ENCODE measurements around the gene IGDCC3. TPM values are rescaled to one million over a fixed set of nuclear protein-coding genes. Genes with fewer than 3 reads are reported as not detected.

IGDCC3 gene
- total and polyA plus RNA-seq, 4 experiments from 2014 or later, result not detected

- H3K4me1 Mint-ChIP-seq, result no peaks in the 10 kb centered on the region
- Histone ChIP-seq H3K4me3 (ENCODE audit: low read length in 2 of 2) (no peak overlapping the region), H3K27me3 (ENCODE audit: insufficient read depth, low read length) (no peaks in the 10 kb centered on the region), H3K9me3 (ENCODE audit: control insufficient read depth in 1 of 2, low read length in 2 of 2) (no peaks in the 10 kb centered on the region), H3K36me3 (ENCODE audit: insufficient read depth, low read length) (no peaks in the 10 kb centered on the region), H3K27ac (ENCODE audit: low read depth, low read length) (no peak overlapping the region), H3K4me1 (ENCODE audit: insufficient read depth, low read length) (no peaks in the 10 kb centered on the region)
- intact Hi-C loops (cut with micrococcal nuclease), result no loop called here
- H3K9me3 Mint-ChIP-seq, result no peaks in the 10 kb centered on the region
- ChIA-PET CTCF (ENCODE audit: partially characterized antibody) (no interaction called here), POLR2A (ENCODE audit: partially characterized antibody) (no interaction called here)
- no peak for DNase-seq
- H3K27ac Mint-ChIP-seq, result no peak overlapping the region
- no peaks in the 10 kb centered on the region for H3K36me3 Mint-ChIP-seq
- H3K4me3 Mint-ChIP-seq, result no peak overlapping the region
- peaks cover 12 to 23% of the 10 kb centered on the region in 2 donors for H3K27me3 Mint-ChIP-seq
Measured at GRCh38 chr15:65411465-65412071, 33.8 kb upstream of the IGDCC3 start.

DNA sequence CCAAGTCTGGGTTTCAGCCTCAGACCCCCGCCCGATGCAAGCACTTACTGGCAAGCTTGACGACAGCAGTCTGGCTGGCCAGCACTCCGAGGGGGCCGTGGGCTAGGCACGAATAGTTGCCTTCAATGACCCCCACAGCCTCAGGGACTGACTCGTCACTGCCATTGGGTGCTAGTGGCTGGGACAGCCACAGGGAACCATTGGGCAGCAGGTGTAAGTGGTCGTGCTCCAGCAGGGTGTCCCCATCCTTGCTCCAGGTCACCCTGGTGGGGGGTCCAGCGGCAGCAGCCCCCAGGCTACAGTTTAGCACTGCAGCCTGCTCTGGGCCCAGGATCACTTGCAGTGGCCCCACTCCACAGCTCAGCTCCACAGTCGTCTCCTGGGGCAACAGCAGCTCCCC, 33.2 kb upstream of the IGDCC3 start:
- POLR2A ChIA-PET (ENCODE audit: partially characterized antibody), result no interaction called here

DNA sequence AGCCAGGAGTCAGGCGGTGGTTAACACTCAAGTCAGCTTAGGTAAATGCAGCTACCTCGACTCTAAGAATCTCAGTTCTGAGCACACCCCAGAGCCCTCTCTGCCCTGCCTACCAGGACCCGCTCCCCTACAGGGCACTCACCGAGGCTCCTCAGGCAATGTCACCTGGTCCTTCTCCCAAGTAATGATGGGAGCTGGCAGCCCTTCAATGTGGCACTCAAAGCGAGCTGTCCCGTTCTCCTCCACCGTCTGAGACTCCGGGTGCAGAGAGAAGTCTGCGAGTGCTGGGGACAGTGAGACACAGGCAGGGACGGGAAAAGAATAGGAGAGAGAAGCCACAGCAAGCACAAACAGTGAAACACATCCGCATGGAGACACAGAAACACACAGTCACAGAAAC, 32.2 kb upstream of the IGDCC3 start:
- ChIA-PET POLR2A (ENCODE audit: partially characterized antibody) (no interaction called here), CTCF (ENCODE audit: partially characterized antibody) (interaction anchor here (0.7 kb wide), 1 partner anchor 9 kb away, joined by 3 read pairs; no protein-coding TSS in a partner anchor)
- Histone ChIP-seq H3K36me3 (ENCODE audit: insufficient read depth, low read length) (no peaks in the 10 kb centered on the region), H3K27ac (ENCODE audit: low read depth, low read length) (no peak overlapping the region), H3K4me3 (ENCODE audit: low read length in 2 of 2) (no peak overlapping the region), H3K9me3 (ENCODE audit: control insufficient read depth in 1 of 2, low read length in 2 of 2) (no peaks in the 10 kb centered on the region), H3K4me1 (ENCODE audit: insufficient read depth, low read length) (no peaks in the 10 kb centered on the region), H3K27me3 (ENCODE audit: insufficient read depth, low read length) (no peaks in the 10 kb centered on the region)
- H3K4me3 Mint-ChIP-seq, result no peak overlapping the region
- intact Hi-C loops (cut with micrococcal nuclease), result no loop called here
- peaks cover 10 to 21% of the 10 kb centered on the region in 2 donors for H3K27me3 Mint-ChIP-seq
- H3K4me1 Mint-ChIP-seq, result no peaks in the 10 kb centered on the region
- H3K9me3 Mint-ChIP-seq, result no peaks in the 10 kb centered on the region
- H3K36me3 Mint-ChIP-seq, result no peaks in the 10 kb centered on the region
- no peak for DNase-seq
- H3K27ac Mint-ChIP-seq, result no peak overlapping the region

More for the DNA sequence above, 33.2 kb upstream of the IGDCC3 start:
- H3K27ac ChIP-seq (ENCODE audit: low read depth, low read length), result no peak overlapping the region
- Mint-ChIP-seq H3K27ac (no peak overlapping the region), H3K36me3 (no peaks in the 10 kb centered on the region), H3K4me1 (no peaks in the 10 kb centered on the region), H3K9me3 (no peaks in the 10 kb centered on the region), H3K27me3 (peaks cover 12 to 21% of the 10 kb centered on the region in 2 donors), H3K4me3 (no peak overlapping the region)
- no peak for DNase-seq
- H3K36me3 ChIP-seq (ENCODE audit: insufficient read depth, low read length), result no peaks in the 10 kb centered on the region
- H3K27me3 ChIP-seq (ENCODE audit: insufficient read depth, low read length), result no peaks in the 10 kb centered on the region
- no peaks in the 10 kb centered on the region for H3K9me3 ChIP-seq (ENCODE audit: control insufficient read depth in 1 of 2, low read length in 2 of 2)
- no peaks in the 10 kb centered on the region for H3K4me1 ChIP-seq (ENCODE audit: insufficient read depth, low read length)
- intact Hi-C loops (cut with micrococcal nuclease), result no loop called here
- H3K4me3 ChIP-seq (ENCODE audit: low read length in 2 of 2), result no peak overlapping the region
- CTCF ChIA-PET (ENCODE audit: partially characterized antibody), result no interaction called here

DNA sequence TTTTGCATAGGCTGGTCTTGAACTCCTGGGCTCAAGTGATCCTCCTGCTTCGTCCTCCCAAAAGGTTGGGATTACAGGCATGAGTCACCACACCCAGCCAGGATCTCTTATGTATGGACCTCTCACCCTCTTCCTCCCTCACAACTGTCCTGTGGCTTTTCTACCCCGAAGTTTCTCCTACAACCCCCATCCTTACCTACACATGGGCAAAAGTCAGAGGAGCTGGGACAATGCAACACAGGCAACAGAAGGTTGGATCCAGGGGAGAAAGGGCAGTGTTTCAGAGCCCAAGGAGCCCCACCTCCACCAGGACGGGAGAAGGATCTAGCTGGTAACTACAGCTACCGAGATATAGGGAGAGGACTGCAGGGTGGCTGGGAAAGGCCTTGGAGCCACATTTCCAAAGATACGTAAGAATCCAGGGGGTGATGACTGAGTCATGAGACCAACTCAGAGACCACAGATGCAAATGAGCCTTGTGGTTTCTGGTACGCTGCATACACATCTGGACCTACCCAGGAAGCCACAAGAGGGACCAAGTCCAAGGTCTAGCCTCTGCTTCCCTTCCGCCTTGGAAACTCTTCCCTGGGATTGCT, 31.3 kb upstream of the IGDCC3 start:
- CTCF ChIA-PET (ENCODE audit: partially characterized antibody), result no interaction called here
- POLR2A ChIA-PET (ENCODE audit: partially characterized antibody), result no interaction called here
- no peaks in the 10 kb centered on the region for H3K4me1 ChIP-seq (ENCODE audit: insufficient read depth, low read length)
- Mint-ChIP-seq H3K36me3 (no peaks in the 10 kb centered on the region), H3K9me3 (no peaks in the 10 kb centered on the region), H3K4me1 (no peaks in the 10 kb centered on the region), H3K27ac (no peak overlapping the region), H3K27me3 (peaks cover 13 to 26% of the 10 kb centered on the region in 2 donors), H3K4me3 (no peak overlapping the region)
- intact Hi-C loops (cut with micrococcal nuclease), result no loop called here
- no peak for DNase-seq
- no peak overlapping the region for H3K4me3 ChIP-seq (ENCODE audit: low read length in 2 of 2)
- no peak overlapping the region for H3K27ac ChIP-seq (ENCODE audit: low read depth, low read length)
- H3K27me3 ChIP-seq (ENCODE audit: insufficient read depth, low read length), result no peaks in the 10 kb centered on the region
- H3K9me3 ChIP-seq (ENCODE audit: control insufficient read depth in 1 of 2, low read length in 2 of 2), result no peaks in the 10 kb centered on the region
- H3K36me3 ChIP-seq (ENCODE audit: insufficient read depth, low read length), result no peaks in the 10 kb centered on the region

DNA sequence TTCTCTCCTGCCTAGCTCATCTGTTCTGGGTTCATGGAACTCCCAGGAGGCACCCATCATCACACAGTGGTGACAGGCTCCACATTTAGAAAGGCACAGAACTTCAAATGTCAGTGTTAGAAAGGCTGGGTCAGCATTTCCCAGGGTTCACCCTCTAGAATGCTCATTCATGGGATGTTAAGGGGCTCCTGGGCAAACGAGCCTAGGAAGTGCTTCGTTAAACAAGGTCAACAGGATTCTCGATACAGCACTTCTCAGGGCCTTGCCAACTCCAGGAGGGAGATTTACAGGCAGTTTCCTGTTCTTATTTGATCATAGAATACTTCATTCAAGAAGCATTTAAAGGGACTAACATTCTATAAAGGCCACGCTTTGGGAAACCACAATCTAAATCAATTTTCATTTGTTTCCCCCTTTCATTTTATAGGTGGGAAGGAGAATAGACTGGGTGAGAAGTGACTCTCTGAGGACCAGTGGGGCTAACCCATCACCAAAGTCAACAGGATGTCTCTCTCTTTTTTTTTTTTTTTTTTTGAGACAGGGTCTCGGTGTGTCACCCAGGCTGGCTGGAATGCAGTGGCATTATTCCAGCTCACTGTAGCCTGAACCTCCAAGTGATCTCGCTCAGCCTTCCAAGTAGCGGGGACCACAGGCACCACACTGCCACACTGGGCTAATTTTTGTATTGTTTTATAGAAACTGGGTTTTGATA, 30.7 kb upstream of the IGDCC3 start:
- Histone ChIP-seq H3K9me3 (ENCODE audit: control insufficient read depth in 1 of 2, low read length in 2 of 2) (no peaks in the 10 kb centered on the region), H3K4me3 (ENCODE audit: low read length in 2 of 2) (no peak overlapping the region), H3K4me1 (ENCODE audit: insufficient read depth, low read length) (no peaks in the 10 kb centered on the region), H3K27me3 (ENCODE audit: insufficient read depth, low read length) (no peaks in the 10 kb centered on the region), H3K27ac (ENCODE audit: low read depth, low read length) (no peak overlapping the region), H3K36me3 (ENCODE audit: insufficient read depth, low read length) (no peaks in the 10 kb centered on the region)
- POLR2A ChIA-PET (ENCODE audit: partially characterized antibody), result no interaction called here
- Mint-ChIP-seq H3K4me1 (no peaks in the 10 kb centered on the region), H3K27ac (no peak overlapping the region), H3K9me3 (no peaks in the 10 kb centered on the region), H3K36me3 (no peaks in the 10 kb centered on the region), H3K4me3 (no peak overlapping the region), H3K27me3 (peaks cover 13 to 31% of the 10 kb centered on the region in 2 donors)
- intact Hi-C loops (cut with micrococcal nuclease), result no loop called here
- DNase-seq, result no peak
- CTCF ChIA-PET (ENCODE audit: partially characterized antibody), result no interaction called here

- intact Hi-C loops (cut with micrococcal nuclease), result no loop called here
- ChIA-PET POLR2A (ENCODE audit: partially characterized antibody) (no interaction called here), CTCF (ENCODE audit: partially characterized antibody) (interaction anchor here (1.5 kb wide), 1 partner anchor 20 kb away, joined by 3 read pairs; no protein-coding TSS in a partner anchor)
- no peaks in the 10 kb centered on the region for H3K4me1 ChIP-seq (ENCODE audit: insufficient read depth, low read length)
- peaks cover 3% of the 10 kb centered on the region for H3K27me3 ChIP-seq (ENCODE audit: insufficient read depth, low read length)
- DNase-seq, result no peak
- no peaks in the 10 kb centered on the region for H3K9me3 ChIP-seq (ENCODE audit: control insufficient read depth in 1 of 2, low read length in 2 of 2)
- no peak overlapping the region for H3K27ac ChIP-seq (ENCODE audit: low read depth, low read length)
- H3K36me3 ChIP-seq (ENCODE audit: insufficient read depth, low read length), result no peaks in the 10 kb centered on the region
- Mint-ChIP-seq H3K36me3 (no peaks in the 10 kb centered on the region), H3K9me3 (no peaks in the 10 kb centered on the region), H3K27me3 (peaks cover 19 to 31% of the 10 kb centered on the region in 2 donors), H3K4me1 (no peaks in the 10 kb centered on the region), H3K4me3 (no peak overlapping the region), H3K27ac (no peak overlapping the region)
- H3K4me3 ChIP-seq (ENCODE audit: low read length in 2 of 2), result no peak overlapping the region
Measured at GRCh38 chr15:65406424-65407000, 28.7 kb upstream of the IGDCC3 start.

DNA sequence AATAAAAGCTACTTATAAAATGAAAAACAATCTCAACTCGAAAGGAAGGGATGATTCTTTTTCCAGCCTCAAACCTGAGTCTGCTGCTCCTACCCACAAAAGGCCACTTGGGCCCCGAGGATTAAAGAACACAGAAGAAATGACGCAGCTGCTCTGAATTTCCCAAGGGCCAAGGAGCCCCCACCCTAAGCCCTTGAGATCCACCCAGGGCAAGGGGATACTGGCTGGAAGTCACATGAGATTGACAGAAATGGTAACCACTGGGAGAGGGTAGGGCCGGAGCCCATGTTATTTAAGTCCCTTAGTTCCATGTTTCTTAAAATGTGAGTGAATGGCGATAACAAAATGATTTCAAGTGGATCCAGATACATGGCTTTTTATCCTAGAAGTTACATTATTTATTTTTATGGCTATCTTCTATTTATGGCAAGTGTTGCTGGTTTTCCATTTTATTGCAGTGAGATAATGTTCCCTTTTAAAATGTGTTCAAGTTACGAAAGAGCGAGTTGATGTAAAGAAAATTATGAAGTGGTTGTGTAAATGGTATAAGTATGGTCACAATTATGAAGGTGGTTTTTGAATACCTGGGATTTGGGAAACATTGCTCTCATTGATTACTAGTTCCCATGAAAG, 28.1 kb upstream of the IGDCC3 start:
- Histone ChIP-seq H3K27ac (ENCODE audit: low read depth, low read length) (no peak overlapping the region), H3K27me3 (ENCODE audit: insufficient read depth, low read length) (peaks cover 3% of the 10 kb centered on the region), H3K9me3 (ENCODE audit: control insufficient read depth in 1 of 2, low read length in 2 of 2) (no peaks in the 10 kb centered on the region), H3K4me3 (ENCODE audit: low read length in 2 of 2) (no peak overlapping the region), H3K4me1 (ENCODE audit: insufficient read depth, low read length) (no peaks in the 10 kb centered on the region), H3K36me3 (ENCODE audit: insufficient read depth, low read length) (no peaks in the 10 kb centered on the region)
- Mint-ChIP-seq H3K36me3 (no peaks in the 10 kb centered on the region), H3K9me3 (no peaks in the 10 kb centered on the region), H3K4me3 (no peak overlapping the region), H3K27ac (no peak overlapping the region), H3K27me3 (peaks cover 20 to 34% of the 10 kb centered on the region in 2 donors), H3K4me1 (no peaks in the 10 kb centered on the region)
- CTCF ChIA-PET (ENCODE audit: partially characterized antibody), result interaction anchor here (1.0 to 1.5 kb wide), 2 partner anchors 20 to 87 kb away, joined by 3 to 4 read pairs; no protein-coding TSS in a partner anchor
- POLR2A ChIA-PET (ENCODE audit: partially characterized antibody), result no interaction called here
- no peak for DNase-seq
- intact Hi-C loops (cut with micrococcal nuclease), result no loop called here

Data from CD4-positive, alpha-beta memory T cell (primary cell).